NCI-H748 (cell line): Measurements from ENCODE around the gene EDDM13.
"Not testable (repeated sequence)": the region's sequence is repeated elsewhere in the genome, so short reads cannot be mapped to it uniquely, and the experiment has no call there.

Experiments used
- DNase-seq: peaks from one replicate; lab custom pipeline; 2025; ENCODE audit not compliant: unreplicated experiment; lab: John Stamatoyannopoulos, UW

The EDDM13 gene

DNA sequence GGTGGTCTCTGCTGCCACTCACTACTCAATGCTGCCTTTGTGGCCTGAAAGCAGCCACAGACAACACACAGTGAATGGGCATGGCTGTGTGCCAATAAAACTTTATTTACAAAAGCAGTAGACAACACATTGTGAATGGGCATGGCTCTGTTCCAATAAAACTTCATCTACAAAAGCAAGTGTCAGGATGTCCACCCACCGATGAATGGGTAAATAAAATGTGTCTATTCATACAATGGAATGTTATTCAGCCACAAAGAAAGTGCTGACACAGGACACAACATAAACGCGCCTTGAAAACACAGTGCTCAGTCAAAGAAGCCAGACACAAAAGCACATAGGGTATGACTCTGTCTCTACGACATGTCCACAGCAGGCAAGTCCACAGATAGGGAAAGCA lies 22.0 kb downstream of the EDDM13 start:
- DNase-seq, result peak; percentile 98

DNA sequence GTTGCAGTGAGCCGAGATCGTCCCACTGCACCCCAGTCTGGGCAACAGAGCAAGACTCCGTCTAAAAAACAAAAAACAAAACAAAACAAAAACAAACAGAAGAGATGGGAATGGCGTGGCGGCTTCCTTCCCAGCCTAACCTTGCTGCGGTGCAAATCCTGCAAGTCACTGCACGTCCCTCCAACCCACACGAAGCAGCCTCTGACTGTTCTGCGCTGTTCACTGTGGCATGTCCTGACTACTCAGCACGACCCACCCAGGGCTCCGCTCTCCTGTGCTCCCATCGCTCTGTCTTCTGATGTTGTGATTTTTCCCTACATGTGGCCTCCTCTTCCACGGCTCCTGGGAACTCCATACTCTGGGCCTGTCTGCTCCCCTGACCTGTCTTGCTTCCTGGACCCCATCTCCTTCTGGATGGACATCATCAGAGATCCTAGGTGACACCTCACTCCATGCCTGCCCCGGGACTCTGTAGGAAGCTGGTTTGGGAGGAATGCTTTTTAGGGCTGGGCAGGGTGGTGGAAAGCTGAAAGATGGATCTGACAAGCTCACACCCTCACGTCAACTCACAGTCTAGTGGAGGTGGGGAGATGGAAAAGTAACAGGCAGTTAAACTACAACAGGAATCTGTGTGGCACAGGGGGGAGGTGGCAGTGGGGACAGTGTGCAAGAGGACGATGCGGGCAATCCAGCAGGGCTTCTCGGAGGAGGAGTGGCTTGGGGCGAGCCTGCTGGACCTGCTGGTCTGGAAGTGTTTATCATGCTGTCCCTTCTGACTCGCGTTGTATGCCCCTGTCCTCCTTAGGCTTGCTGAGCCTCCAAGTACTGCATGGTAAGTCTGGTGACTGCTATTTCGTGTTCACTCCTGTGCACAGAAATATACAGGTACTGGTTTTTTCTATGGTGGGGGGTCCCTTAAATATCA lies 23.2 kb downstream of the EDDM13 start:
- no peak for DNase-seq

DNA sequence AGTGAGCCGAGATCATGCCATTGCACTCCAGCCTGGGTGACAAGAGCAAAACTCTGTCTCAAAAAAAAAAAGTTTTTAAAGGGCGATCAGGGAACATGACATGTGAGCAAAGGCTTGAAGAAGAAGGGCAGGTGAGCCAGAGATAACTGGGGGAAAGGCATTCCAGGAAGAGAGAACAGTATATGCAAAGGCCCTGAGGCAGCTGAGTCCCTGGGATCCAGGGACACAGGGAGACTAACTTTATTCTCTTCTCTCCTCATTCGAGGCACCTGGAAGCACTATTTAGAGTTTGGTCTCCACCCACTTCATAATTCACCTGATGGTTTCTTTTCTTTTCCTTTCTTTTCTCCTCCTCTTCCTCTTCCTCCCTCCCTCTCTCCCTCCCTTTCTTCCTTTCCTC lies 24.5 kb downstream of the EDDM13 start:
- DNase-seq, result no peak

DNA sequence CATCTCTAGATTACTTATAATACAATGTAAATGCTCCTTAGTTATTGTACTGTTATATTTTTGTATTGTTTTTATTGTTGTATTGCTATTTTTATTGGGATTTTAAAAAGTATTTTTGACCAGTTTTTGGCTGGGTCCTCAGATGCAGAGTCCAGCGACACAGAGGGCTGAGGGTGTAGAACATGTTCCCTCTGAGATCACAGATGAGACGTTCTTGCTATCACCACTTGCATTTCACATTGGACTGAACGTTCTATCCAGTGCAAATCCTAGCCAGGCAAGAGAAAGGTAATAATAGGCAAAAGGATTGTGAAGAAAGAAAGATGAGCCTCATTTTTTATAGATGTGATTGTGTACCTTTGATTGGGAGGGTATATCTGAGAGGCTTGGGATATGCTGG lies 27.1 kb downstream of the EDDM13 start:
- DNase-seq, result no peak

DNA sequence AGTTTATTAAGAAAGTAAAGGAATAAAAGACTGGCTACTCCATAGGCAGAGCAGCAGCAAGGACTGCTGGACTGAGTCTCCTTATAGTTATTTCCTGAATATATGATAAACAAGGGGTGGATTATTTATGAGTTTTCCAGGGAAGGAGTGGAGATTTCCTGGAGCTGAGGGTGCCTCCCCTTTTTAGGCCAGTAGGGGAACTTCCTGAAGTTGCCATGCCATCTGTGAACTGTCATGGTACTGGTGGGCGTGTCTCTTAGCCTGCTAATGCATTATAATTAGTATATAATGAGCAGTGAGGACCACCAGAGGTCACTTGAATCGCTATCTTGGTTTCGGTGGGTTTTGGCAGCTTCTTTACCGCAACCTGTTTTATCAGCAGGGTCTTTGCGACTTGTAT lies 28.6 kb downstream of the EDDM13 start:
- DNase-seq, result no peak

DNA sequence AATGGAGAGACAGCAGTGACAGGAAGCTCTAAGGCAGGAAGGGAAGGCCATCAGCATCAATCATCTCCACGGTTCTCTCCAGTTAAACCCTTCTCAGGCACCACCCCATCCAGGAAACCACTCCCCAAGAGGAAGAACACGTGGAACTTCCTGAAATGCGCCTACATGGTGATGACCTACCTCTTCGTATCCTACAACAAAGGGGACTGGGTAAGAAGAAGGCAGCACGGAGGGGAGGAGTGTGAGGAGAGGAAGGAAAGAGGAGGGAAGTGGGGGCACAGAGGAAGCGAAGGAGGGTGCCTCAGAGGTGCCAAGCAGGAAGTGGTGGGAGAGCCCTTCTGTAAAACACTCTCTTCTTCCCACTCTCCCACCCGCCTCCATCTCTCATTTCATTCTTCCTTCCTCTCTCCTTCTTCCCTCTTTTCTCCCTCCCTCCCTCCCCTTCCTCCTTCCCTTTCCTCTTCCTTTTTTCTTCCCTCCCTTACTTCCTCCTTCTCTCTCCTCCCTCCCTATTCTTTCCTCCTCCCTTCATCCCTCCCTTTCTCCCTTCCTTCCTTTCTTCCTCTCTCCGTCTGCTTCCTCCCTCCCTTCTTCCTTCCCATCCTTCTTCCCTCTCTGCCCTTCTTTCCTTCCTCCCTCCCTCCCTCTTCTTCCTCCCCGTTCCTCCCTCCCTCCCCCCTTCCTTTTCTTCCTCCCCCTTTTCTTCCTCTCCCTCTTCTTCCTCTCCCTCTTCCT lies 29.5 kb downstream of the EDDM13 start:
- no peak for DNase-seq

DNA sequence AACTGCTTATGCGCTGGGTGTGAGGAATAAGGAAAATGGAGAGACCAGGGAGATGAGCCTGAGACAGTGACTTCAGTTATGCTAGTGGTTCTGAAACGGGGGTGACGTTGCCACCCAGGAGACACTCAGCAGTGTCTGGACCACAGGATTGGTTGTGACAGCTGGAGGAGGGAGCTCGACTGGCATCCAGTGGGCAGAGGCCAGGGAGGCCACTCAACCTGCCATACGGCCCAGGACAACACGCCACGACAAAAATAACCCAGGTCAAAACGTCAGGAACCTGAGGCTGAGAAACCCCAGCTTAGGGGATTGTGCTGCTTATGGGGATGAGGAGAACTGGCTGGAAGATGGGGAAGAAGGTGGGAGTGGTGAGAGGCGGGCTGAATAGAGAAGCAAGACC lies 31.7 kb downstream of the EDDM13 start:
- DNase-seq, result no peak

DNA sequence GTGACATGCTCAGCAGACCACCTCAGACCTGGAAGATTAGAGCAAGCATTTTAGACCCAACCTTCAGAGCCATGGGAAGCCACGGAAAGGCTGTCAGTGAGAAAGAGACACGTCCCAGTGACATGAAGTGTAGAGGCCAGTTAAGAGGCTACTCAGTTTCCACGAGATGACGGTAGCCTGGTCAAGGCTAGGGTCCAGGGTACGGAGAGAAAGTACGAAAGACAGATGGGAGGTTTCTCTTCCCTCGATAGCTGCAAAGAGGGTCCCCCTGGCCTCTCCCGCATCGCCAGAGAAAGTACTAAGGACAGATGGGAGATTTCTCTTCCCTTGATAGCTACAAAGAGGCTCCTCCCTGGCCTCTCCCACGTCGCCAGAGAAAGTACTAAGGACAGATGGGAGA lies 33.5 kb downstream of the EDDM13 start:
- no peak for DNase-seq

DNA sequence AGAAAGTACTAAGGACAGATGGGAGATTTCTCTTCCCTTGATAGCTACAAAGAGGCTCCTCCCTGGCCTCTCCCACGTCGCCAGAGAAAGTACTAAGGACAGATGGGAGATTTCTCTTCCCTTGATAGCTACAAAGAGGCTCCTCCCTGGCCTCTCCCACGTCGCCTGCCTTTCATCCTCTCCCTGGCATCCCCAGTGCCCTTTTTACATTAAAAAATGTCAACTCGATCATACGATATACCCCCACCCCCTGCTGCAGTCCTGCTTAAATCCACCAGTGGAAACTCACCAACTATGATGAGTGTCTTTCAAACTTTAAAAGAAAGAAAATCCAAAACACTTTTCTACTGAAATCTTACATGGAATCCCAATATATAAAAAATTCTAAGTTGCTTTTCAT lies 34.5 kb downstream of the EDDM13 start:
- not testable (repeated sequence) for DNase-seq

DNA sequence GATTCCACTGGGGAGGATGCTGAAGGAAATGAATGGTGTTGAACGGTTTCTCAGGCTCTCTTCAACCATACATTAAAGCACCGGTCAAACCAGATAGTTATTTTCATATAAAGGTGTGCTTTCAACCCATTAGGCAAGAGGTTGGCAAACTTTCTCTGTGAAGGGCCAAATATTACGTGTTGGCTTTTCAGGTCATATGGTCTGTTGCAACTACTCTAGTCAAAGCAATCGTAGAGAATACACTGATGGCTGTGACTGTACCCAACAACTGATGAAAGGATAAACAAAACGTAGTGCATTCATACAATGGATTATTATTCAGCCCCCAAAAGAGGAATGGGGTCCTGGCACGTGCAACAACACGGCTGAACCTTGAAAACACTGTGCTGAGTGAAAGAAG lies 36.2 kb downstream of the EDDM13 start:
- DNase-seq, result no peak

DNA sequence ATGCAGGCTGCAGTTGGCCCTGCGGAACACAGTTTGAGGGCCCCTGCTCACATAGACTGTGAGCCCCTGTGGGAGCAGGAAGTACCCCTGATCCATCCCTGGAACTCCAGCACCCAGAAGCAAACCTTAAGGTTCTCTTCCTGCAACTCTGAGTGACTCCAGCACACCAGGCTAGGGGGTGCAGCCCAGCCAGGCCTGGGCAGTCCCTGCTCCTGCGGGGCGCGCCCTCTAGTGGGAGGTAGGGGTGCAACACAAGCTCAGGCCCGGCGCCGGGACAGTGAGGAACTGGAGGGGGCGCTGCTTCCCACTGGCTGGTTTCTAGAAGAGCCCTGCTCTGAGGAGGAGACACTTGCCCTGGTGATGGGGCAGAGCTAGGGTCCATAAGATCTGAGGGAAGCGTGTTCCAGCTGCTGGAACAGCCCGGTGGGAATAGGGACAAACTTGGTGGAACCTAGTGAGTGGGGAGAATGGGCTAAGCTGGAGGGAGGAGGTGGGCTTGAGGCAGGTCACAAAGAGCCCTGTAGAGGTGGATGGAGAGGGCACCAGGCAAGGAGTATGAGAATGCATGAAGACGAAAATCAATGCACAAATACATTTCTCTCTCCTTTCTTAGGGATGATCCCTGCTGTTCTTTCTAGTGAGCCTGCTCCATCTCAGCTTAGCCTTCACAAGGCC lies 37.1 kb downstream of the EDDM13 start:
- peak; percentile 65 for DNase-seq

DNA sequence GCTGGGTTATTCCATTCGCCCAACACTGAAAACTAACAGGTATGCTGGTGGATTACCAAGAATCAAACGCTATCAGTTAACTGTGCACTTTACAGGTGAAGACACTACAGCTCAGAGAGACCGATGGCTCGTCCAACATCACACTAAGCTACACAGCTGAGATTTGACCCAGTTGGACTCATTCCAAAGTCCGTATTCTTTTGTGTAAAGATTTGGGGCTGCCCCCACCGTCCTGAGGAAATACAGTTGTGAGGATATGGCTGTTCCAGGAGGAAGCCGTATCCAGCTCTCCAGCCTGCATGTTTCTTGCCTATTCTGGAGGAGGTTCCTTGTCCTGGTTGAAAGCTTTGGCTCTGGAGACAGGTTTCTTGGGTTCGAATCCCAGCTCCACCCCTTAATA lies 37.9 kb downstream of the EDDM13 start:
- DNase-seq, result no peak

DNA sequence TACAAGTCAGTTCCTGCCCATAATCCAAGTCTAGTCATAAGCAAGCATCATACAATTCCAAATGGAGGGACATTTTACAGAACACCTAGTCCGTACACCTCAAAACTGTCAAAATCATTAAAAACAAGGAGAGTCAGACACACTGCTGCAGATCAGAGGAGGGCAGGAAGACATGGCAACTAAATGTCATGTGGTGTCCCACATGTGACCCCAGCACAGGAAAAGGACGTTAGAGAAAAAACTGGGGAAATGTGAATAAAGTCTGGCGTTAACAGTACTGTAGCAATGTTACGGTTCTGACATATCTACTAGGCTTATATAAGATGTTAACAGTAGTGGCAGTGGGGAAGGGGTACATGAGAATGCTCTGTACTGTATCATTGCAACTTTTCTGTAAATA lies 39.8 kb downstream of the EDDM13 start:
- no peak for DNase-seq

DNA sequence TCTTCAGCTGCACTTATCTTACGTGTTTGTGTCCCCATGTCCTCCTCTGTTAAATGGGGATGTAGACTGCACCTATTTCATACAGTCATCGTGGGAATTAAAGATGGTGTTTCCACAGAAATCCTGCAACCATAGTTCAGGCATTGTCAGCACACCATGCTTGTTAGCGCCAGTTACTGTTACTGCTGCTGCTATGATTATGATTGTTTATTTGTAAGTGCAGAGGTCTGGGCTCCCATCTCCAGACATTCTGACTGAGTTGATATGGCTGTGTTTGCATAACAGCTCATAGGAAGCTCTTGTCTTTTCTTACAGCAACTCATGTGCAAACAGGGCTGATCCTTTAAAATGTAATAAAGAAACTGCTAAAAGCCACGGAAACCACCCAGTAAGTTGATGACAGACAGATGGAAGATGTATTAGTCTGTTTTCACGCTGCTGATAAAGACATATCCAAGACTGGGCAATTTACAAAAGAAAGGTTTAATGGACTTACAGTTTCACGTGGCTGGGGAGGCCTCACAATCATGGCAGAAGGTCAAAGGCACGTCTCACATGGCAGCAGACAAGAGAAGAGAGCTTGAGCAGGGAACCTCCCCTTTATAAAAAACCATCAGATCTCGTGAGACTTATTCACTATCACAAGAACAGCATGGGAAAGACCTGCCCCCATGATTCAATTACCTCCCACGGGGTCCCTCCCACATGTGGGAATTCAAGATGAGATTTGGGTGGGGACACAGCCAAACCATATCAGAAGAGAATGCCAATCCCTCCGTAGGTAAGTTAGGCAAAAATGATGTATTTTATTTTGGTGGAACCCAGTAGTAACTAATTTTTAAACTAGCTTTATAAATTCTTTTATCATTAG lies 40.5 kb downstream of the EDDM13 start:
- no peak for DNase-seq

DNA sequence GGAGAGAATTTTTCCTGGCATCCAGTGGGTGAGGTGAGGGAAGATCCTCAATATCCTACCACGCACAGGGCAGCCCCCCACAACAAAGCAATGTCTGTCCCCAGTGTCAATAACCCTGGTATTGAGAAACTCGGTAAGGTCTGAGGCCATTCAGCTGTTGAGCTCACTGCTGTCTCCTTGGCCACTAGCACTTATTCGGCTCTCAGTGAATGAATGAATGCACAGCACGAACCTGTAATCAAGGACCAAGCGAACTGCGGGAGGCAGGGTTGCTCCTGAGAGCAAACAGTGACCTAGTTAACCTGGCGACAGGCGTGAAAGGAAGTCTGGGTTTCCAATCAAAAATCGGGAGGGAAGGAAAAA lies 41.5 kb downstream of the EDDM13 start:
- DNase-seq, result peak; percentile 89

DNA sequence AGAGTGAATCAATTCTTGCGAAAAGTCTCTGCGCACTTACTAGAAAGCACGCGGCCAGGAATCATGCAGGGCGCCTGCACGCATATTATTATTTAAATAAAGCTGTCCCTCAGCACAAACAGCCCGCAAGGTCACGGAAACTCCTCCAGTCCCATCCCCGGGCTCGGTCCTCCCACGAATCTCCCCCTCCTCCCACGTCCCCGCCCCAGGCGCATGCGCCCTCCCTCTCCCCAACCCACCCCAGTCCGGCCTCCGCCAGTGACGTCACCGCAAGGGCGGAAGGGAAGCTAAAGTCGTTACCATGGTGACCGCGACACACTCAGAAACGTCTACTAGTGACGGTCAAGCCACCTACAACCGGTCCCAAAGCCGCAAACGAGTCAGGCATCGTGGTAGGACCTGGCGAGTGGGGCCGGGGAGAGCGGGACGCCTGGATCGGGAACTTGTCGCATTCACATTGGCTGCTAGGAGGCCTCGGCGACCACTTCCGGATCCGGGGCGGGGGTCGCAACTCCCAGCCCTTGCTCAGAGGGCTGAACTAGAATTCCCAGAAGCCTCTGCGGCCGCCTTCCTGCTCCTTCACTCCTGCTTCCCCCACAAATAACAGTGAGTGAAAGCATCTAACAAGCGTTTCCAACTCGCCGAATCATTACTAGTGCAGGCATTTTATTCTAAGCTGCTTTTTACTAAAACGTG lies 42.0 kb downstream of the EDDM13 start, which contains the start of gene ZSCAN5A:
Gene ZSCAN5A, minus strand, starts transcription at position 459 of the 696 bp plus-strand sequence. CDS start 89,793 bp downstream, outside the sequence.
- peak; percentile 98 for DNase-seq

DNA sequence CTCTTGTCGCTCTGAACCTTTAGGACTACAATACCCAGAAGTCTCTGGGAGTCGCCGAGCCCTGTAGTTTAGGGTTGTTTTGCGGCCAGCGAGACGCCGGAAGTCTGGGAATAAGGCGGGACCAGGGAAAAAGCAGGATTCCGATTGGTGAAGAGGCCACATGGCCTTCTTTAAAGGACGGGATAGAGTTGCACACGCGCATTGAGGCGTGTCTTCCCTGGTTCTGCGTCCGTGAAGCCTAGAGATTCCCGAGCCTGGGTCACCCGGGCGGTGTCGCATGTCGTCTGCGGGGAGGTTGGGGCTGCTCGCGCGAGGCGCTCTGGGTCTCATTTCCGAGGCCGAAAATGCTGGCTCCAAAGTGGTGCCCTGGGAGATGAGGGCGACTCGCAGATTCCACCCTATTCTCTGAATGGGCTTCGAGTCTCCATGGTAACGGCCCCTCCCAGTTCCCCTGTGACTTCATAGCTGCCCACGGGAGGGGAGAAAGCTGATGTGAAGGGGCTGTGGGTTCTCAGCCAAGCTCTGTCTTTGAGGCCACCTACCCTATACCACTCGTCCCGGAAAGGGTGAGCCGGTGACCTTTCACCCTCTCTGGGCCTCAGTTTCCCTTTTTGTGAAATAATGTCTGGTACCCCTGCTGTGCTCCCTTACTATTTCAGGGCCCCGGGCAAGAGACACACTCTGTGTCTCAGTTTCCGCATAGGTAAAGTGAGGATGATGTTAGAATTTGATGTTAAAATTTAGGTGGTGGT lies 42.7 kb downstream of the EDDM13 start:
- DNase-seq, result peak; percentile 99

DNA sequence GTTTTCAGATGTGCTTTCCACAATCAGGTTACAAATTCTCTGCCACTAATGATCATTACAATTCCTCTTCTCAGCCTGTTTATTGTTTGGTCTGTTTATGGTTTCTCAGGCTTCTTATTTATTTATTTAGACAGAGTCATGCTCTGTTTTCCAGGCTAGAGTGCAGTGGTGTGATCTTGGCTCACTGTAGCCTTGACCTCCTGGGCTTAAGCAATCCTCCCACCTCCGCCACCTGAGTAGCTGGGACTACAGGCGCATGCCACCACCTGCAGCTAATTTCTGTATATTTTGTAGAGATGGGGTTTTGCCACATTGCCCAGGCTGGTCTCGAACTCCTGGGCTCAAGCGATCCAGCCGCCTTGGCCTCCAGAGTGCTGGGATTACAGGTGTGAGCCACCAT lies 44.2 kb downstream of the EDDM13 start:
- no peak for DNase-seq

DNA sequence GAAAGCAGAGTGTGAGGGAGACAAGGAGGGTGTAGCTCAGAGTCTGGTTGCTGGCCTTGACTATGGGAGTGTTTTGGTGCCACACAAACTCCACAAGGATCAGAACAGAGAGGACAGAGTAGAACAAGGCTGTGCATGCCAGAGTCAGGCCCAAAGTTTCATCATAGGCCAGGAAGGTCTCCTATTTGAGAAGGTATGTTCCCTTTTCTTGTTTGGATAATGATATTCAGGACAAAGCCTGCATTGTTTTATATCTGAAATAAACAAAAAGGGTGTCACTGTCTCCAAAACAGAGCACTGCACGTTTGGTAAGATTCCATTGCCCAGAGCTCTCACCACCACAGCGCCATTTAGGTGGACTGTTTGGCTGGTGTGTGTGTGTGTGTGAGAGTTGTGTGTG lies 45.2 kb downstream of the EDDM13 start:
- no peak for DNase-seq
